ENCODE results near the gene ERBIN.

DNA sequence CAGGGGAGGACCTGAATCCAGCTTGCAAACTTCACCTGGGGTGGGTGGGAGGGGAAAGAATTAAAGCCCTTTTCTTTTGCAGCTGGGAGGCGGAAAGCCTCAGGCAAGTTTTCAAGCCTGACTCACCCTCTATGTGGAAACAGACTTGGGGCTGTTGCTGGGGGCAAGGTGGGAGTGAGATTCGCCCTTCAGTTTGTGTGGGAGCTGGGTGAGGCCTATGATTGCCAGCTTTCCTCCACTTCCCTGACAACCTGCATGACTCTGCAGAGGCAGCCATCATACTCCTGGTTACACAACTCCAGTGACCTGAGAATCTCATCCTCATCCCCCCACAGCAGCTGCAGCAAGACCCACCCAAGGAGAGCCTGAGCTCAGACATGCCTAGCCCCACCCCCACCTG is 174.5 kb downstream of the ERBIN start:
- TF ChIP-seq, protein P1, sequence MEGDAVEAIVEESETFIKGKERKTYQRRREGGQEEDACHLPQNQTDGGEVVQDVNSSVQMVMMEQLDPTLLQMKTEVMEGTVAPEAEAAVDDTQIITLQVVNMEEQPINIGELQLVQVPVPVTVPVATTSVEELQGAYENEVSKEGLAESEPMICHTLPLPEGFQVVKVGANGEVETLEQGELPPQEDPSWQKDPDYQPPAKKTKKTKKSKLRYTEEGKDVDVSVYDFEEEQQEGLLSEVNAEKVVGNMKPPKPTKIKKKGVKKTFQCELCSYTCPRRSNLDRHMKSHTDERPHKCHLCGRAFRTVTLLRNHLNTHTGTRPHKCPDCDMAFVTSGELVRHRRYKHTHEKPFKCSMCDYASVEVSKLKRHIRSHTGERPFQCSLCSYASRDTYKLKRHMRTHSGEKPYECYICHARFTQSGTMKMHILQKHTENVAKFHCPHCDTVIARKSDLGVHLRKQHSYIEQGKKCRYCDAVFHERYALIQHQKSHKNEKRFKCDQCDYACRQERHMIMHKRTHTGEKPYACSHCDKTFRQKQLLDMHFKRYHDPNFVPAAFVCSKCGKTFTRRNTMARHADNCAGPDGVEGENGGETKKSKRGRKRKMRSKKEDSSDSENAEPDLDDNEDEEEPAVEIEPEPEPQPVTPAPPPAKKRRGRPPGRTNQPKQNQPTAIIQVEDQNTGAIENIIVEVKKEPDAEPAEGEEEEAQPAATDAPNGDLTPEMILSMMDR (IDR thresholded peaks at IDR 0.05; ENCODE audit: insufficient read depth, low read length, poor library complexity, severe bottlenecking): no peak
- no peak for TF ChIP-seq EZH2phosphoT487 (conservative IDR thresholded peaks at IDR 0.05; ENCODE audit: low read length)
